NOMO-1 treated with dmso at 0.1 percent for 144 hours (cell line): ENCODE results near the gene ASF1B.

Source experiments
- DNase-seq: peaks from one replicate; lab custom pipeline; 2025; ENCODE audit not compliant: unreplicated experiment; lab: John Stamatoyannopoulos, UW

ASF1B gene

GRCh38 chr19:14138576-14139265 is 2.3 kb upstream of the ASF1B start:
- no peak for DNase-seq

- no peak for DNase-seq
Measured at GRCh38 chr19:14135985-14136508, 342 bp downstream of the ASF1B start.

GRCh38 chr19:14135355-14135754 is 1.0 kb downstream of the ASF1B start:
- no peak for DNase-seq

- peak; percentile 64 for DNase-seq
Measured at GRCh38 chr19:14127929-14128509, 8.4 kb downstream of the ASF1B start.

DNA sequence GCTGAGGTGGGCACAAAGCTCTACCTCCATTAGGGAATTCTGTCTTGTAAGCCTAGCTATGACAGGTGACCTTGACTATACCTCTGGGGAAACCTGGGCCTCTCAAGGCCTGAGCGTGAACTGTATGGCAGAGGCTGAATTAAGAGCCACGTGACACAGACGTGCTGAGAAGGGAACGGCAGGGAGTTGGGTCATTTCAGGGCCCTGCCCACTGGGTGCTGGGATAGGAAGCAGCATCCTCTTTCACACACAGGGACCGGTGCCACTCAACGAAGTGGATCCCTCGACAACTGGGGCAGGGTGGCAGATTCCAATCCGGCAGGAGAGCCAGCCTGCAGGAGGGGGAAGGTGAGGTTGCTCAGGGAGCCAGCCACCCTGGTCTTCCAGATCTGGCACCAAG is 9.2 kb downstream of the ASF1B start:
- no peak for DNase-seq

GRCh38 chr19:14122924-14123323 is 13.5 kb downstream of the ASF1B start:
- no peak for DNase-seq

GRCh38 chr19:14120497-14120780 is 15.9 kb downstream of the ASF1B start:
- no peak for DNase-seq

DNA sequence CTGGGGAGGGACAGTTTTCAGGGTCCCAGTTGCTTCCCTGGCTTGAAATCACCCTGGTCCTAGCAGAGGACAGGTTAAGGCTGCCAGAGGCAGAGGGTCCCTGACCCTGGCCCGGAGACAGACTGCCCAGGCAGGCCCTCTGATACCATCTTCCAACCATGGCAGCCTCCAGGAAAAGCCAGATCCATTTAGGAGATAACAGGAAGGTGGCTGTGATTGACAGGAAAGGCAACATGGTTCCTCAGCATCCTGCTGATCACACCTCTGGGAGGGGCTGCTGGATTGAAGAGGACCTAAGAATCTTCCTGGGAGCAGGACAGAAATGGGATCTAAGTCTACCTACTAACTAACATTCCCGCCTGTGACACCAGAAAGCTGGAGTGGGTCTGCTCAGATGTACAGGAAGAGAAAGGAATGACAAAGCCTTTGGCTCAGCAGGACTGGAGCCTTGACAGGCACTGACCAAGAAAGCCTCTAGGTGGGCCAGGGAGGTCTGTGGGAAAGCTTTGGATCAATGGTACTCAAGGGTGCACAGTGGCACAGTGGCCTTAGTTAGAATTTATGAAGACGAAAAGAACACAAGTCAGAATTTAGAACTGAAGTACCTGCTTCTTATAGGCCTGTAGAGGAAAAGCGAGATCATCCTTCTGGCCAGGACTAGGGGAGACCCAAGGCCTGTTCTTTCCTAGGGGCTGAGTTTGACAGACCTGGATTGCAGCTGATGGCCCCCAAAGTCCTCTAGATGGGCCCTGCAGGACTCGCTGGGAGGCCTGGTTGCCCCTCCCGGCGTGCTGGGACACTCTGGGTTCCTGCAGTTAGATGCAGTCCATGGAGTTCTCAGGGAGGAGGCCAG is 16.5 kb downstream of the ASF1B start:
- DNase-seq: no peak

- DNase-seq: no peak
Measured at GRCh38 chr19:14119146-14119545, 17.2 kb downstream of the ASF1B start.

DNA sequence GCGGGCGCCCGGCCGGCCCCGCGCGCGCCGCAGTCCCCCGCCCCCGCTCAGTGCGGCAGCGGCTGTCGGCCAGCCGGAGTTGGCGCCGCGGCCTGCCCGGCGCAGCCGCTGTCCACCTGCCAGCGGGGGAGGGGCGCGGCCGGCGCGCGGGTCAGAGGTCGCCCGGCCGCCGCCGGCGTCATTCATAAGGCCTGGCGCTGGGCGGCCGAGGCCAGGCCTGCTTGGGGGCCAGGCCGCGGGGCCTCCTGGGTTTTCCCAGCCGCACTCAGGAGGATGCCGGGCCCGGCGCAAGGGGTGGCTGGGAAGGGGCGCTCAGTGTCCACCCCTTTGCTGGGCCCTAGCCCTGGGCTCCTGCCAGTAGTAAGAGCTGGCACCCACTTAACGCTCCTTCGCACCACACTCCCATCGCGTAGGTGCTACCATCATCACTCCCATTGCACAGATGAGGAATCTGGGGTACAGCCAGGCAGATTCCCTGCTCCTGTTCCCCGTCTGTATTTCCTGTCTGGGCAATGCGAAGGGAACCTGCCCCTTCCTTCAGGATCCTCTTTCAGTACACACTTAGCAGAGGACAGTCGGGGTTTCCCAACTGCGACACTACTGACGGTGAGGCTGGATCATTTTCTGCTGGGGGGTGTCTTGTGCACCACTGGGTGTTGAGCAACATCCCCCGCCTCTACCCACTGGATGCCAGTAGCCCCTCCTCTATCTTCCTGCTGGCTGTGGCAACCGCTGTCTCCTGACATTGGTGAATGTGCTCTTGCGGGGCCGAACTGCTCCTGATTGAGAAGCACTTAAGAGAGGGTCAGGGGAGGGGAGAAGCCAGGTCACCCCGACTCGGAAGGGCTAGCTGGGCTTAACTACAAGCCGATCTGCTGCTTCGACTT is 18.0 kb downstream of the ASF1B start:
- peak; percentile 90 for DNase-seq

DNA sequence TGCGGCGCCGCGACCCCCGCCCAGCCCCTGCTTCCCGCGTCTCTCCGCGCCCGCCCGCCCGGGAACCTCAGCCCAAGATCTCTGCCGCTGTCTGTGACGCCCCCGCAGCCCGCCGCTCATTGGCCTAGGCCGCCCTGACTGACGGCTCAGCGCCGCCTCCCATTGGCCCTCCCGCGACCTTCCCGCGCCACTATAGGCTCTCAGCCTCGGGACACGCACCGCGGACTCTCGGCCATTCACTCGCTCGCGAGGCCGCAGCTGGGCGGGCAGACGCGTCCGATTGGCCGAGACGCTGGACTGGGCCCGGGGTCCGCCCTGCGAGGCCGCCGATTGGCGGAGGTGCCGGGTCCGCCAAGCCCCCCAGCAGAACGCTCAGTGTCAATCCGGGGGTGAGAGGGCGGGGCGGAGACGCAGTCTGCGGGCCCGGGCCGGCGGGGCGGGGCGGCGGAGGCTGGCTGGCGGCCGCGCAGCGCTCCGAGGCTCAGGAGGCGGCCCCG is 18.7 kb downstream of the ASF1B start, which contains the start of gene PRKACA:
TSS of gene PRKACA (minus strand) at position 95 of the 497 bp plus-strand sequence. CDS start 215 bp downstream, outside the sequence.
- peak; percentile 97 for DNase-seq

GRCh38 chr19:14116918-14117578 is 19.3 kb downstream of the ASF1B start:
- DNase-seq: no peak

DNA sequence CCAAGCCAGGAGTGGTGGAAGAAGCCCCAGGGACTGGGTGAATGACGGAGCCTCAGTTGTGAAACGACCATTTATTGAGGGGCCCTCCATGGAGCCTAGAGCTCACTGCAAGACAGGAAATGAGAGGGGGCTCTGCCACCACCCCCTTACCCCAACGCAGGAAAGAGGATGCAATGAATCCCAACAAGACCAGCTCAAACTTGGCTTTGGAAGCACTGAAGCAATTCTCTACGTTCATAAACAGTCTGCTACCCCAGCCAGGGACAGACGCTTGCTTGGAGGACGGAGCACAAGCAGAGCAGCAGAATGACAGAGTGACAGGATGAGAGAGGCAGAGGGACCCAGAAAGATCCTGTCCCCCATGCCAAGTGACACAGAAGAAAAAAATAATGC is 19.9 kb downstream of the ASF1B start:
- no peak for DNase-seq

DNA sequence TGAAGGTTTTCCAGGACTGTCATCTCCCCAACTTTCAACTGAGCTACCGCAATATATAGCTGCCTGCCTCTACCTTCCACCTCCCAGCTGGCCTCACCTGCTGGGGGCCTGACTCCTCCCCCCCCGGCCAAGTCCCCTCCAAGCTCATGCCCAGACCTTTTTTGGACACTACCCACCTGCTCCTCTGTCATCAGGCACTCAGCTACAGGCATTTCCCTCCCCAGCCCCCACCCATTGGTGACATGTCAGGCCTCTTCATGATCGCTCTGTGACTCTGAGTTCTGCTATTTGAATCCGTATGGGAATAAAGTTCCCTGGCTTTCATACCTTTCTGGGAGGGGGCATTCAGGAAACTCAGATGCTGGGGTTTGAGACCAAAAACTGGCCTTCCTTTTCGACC is 20.6 kb downstream of the ASF1B start:
- no peak for DNase-seq

GRCh38 chr19:14114854-14115253 is 21.5 kb downstream of the ASF1B start:
- peak; percentile 75 for DNase-seq

DNA sequence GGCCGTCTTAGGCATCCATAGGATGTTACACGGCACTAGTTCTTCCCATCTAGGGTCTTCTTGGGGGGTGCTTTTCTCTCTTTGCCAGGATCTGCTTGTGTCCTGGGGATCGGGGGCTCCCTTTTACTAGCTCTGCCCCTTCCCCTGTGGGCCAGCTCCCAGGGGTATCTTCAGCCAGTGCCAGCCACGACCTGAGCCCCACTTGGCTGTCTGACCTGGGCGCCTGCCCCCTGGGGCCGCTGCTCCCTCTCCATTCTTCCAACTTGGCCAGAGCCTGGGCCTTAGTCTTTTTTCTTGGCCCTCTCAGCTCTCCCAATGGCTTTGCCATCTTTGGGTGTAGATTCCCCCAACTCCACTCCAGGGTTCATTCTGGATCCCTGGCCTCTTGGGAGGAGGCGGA is 21.9 kb downstream of the ASF1B start:
- no peak for DNase-seq

DNA sequence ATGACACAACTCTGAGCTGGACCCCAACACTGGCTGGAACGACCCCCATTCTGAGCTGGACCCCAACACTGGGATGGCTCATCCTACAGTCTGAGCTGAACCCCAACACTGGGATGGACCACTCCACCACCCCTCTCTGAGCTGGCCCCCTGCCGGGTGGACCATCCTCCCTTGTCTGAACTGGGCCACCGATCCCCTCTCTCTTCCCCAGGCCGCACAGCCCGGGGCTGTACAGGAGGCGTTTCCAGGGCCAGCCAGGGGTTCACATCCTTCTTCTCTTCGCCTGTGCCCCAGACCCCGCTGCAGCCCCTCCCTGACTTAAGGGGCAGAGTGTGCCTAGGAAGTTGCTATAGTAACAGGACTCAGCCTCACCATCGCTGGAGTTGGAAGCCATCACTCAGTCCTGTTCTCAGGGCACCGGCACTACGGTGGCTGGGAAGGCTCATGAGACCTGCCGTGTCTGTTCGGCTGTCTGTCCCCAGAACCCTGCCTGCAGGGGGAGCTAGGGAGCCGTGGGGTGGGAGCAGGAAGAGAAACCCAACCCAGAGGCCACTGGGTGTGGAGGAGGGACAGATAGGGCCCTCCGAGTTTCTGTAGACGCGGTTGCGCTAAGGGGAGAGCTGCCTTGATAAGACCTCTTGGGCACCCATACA is 22.5 kb downstream of the ASF1B start:
- no peak for DNase-seq

DNA sequence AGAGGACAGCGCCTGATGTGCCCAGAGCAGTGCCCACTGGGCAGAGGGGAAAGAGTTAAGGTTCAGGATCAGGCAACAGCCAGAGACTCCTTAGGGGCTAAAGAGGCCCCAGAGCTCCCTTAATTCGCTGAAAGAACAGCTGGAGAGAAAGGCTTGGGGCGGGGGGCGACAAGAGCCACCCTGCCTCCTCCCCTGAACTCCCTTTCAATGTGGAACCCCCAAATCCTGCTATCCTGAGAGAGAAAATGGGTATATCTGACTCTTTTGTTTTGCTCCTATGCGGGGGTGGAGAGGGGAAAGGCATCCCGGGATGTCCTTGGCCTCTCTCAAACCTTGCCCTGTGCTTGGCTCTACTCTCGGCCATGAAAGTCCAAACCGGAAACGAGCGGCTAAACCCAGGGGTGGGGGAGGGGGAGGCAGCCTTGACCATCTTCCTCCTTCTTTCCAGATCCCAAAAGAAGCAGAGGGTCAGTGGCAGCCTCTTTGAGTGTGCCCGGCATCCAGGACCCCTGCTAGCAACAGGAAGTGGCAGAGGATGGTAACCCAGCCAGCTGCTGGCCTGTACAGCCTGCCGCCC is 23.5 kb downstream of the ASF1B start:
- no peak for DNase-seq

DNA sequence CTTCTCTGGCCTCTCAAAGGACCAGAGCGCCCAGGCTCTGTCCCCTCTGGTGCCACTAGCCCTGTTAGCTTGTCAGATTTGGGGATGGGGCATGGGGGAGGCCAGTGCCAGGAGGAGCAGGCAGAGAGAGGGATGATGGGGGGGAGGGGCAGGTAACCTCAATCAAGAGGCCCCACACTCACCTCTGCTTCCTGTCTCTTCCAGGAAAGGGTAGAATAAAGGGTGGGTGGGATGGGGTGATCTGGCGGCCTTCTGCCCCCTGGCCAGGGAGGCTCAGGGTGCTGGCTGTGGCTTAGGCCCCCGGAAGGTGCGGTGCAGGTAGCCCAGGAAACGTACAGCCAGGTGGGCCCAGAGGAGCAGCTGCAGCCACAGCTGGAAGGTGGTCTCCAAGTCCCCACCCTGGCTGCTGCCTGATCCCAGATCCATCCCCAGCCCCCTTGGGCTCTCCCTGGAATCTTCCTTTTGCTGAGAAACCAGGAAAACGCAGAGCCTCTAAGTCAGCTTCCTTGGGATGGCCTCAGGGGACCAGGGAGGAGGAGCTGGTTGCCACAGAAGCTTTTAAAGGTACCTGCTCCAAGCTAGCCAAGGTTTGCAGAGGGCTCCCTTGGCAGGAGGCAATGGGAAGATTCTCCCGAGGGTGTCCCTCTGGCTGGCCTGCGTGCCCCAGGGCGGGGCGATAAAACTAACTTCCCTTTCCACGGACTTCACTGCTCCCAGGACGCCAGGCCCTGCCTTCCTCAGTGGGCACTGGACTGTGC is 24.2 kb downstream of the ASF1B start:
- no peak for DNase-seq
